Activated T-cell treated with anti-CD3 and anti-CD28 coated beads, Interleukin-2, amount 50 U/mL, for 72 hours (primary cell): ENCODE data around the gene DENND1A. TPM values are rescaled to one million over a fixed set of nuclear protein-coding genes. Genes with fewer than 3 reads are reported as not detected.

Experiments
- ATAC-seq, 2 donors: fragments of 150-1000 bp; cut with Tn5 transposase; replicated peaks in 1 of 2; 2 replicates each; pipeline ENCODE4 v1.10.0; 2021; ENCODE audit warnings: moderate library complexity in 2 of 2, mild to moderate bottlenecking in 1 of 2
- DNase-seq, 2 donors: peaks; one replicate each; pipeline ENCODE4 v3.0.0; 2021 to 2022; ENCODE audit warnings: mixed read lengths in 1 of 2
- H3K27ac Mint-ChIP-seq: one replicate; pipeline ENCODE4 v1.8.0; 2022; ENCODE audit warnings: mild to moderate bottlenecking, moderate library complexity, mixed read lengths
- H3K27me3 Mint-ChIP-seq: one replicate; pipeline ENCODE4 v1.8.0; 2022; ENCODE audit warnings: low read depth, mixed read lengths
- H3K36me3 Mint-ChIP-seq, 2 donors: one replicate each; pipeline ENCODE4 v1.8.0; 2022; ENCODE audit warnings: mixed read lengths in 2 of 2, mild to moderate bottlenecking in 1 of 2; ENCODE audit not compliant: insufficient read depth in 2 of 2
- H3K4me1 Mint-ChIP-seq: one replicate; pipeline ENCODE4 v1.8.0; 2022; ENCODE audit warnings: low read depth, mixed read lengths
- H3K4me3 Mint-ChIP-seq, 2 donors: one replicate each; pipeline ENCODE4 v1.8.0; 2022; ENCODE audit warnings: mild to moderate bottlenecking in 2 of 2, mixed read lengths in 2 of 2, moderate library complexity in 2 of 2
- H3K9me3 Mint-ChIP-seq, 2 donors: one replicate each; pipeline ENCODE4 v1.8.0; 2022; ENCODE audit warnings: mixed read lengths in 2 of 2
- total RNA-seq, 2 donors: library from RNA; stranded (reverse); gene quantifications; one replicate each; pipeline ENCODE4 v1.2.3, GENCODE V29; 2022

The DENND1A gene
- total RNA-seq, 2 donors from 2014 or later = 18.3 to 18.5 TPM

- Mint-ChIP-seq H3K36me3 (peaks cover 9 to 13% of the 10 kb centered on the region in 2 donors), H3K9me3 (peaks cover 12 to 13% of the 10 kb centered on the region in 2 donors), H3K27me3 (no peaks in the 10 kb centered on the region), H3K27ac (no peak overlapping the region), H3K4me1 (no peaks in the 10 kb centered on the region), H3K4me3 (no peak overlapping the region)
- ATAC-seq (no peak), DNase-seq (no peak)
Measured at GRCh38 chr9:123725389-123725788, 204.5 kb downstream of the DENND1A start.

DNA sequence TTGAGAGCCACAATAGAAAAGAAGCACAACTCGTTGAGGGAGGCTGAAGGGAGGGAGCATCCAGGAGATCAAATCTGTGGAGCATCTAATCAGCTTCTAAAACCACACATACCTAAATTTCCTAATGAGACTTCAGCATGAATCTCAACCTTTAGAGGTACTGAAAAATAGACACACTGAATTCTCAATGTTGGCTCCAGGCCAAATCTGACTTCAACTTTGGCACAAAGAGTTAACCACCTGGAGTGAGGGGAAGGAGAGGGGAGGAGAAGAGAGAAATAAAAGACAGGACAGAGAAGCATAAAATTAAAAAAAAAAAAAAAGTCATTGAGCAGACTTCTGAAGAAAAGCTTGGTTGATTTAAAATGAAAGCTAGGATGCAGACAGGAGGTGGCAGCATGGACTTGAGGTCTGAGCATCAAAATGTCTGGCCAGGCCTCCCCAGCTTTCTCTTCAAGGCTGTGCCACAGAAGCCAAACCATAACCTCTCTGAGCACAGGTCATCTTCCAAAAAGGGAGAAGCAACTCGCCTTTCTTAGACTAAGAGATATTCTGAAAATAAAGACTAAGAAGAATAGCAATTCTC, 205.6 kb downstream of the DENND1A start:
- Mint-ChIP-seq H3K27me3 (no peaks in the 10 kb centered on the region), H3K36me3 (peaks cover 9 to 15% of the 10 kb centered on the region in 2 donors), H3K27ac (no peak overlapping the region), H3K4me3 (no peak overlapping the region), H3K9me3 (peaks cover 12 to 13% of the 10 kb centered on the region in 2 donors), H3K4me1 (no peaks in the 10 kb centered on the region)
- ATAC-seq = no peak
- no peak for DNase-seq

- no peak overlapping the region for H3K27ac Mint-ChIP-seq
- H3K9me3 Mint-ChIP-seq = peaks cover 9 to 12% of the 10 kb centered on the region in 2 donors
- no peaks in the 10 kb centered on the region for H3K4me1 Mint-ChIP-seq
- H3K27me3 Mint-ChIP-seq = no peaks in the 10 kb centered on the region
- H3K4me3 Mint-ChIP-seq = no peak overlapping the region
- ATAC-seq (no peak), DNase-seq (no peak)
- peaks cover 9 to 20% of the 10 kb centered on the region in 2 donors for H3K36me3 Mint-ChIP-seq
Measured at GRCh38 chr9:123723135-123723875, 206.6 kb downstream of the DENND1A start.

DNA sequence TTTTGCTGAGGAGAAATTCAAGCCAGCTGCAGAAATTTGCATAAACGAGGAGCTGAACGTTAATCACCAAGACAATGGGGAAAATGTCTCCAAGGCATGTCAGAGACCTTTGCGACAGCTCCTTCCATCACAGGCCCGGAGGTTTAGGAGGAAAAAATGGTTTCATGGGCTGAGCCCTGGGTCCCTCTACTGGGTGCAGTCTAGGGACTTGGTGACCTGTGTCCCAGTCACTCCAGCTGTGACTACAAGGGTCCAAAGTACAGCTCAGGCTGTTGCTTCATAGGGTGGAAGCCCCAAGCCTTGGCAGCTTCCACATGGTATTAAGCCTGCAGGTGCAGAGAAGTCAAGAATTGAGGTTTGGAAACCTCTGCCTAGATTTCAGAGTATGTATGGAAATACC, 207.5 kb downstream of the DENND1A start:
- Mint-ChIP-seq H3K4me1 (no peaks in the 10 kb centered on the region), H3K9me3 (peaks cover 9 to 12% of the 10 kb centered on the region in 2 donors), H3K36me3 (peaks cover 9 to 20% of the 10 kb centered on the region in 2 donors), H3K4me3 (no peak overlapping the region), H3K27ac (no peak overlapping the region), H3K27me3 (no peaks in the 10 kb centered on the region)
- ATAC-seq (no peak), DNase-seq (no peak)

DNA sequence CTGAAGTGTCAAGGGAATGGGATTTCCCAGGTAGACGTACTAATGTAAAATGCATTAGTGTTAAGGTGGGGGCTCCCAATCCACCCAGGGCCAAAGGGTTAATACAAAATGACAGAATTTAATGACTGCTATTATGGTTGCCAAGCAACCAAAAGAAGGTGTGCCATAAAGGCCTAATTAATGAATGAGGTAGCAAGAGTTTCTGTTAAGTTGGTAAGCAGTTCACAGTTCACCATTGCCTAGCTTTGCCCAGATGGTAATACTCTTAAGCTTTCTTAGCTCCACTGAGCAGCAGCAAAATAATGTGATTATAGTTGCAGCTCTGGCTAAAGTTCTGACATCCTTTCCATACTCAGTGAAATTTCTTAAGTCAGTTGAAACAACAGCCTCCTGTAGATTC, 211.7 kb downstream of the DENND1A start:
- Mint-ChIP-seq H3K9me3 (peaks cover 7 to 9% of the 10 kb centered on the region in 2 donors), H3K36me3 (peaks cover 5 to 17% of the 10 kb centered on the region in 2 donors), H3K4me3 (no peak overlapping the region), H3K4me1 (no peaks in the 10 kb centered on the region), H3K27ac (no peak overlapping the region), H3K27me3 (no peaks in the 10 kb centered on the region)
- ATAC-seq = no peak
- no peak for DNase-seq

GRCh38 chr9:123717581-123718175, 212.2 kb downstream of the DENND1A start:
- H3K9me3 Mint-ChIP-seq = peaks cover 7 to 9% of the 10 kb centered on the region in 2 donors
- H3K36me3 Mint-ChIP-seq = peaks cover 5 to 17% of the 10 kb centered on the region in 2 donors
- no peaks in the 10 kb centered on the region for H3K4me1 Mint-ChIP-seq
- H3K27me3 Mint-ChIP-seq = no peaks in the 10 kb centered on the region
- DNase-seq (no peak), ATAC-seq (no peak)
- no peak overlapping the region for H3K27ac Mint-ChIP-seq
- no peak overlapping the region for H3K4me3 Mint-ChIP-seq

GRCh38 chr9:123716339-123716945, 213.5 kb downstream of the DENND1A start:
- DNase-seq = no peak
- Mint-ChIP-seq H3K27ac (no peak overlapping the region), H3K9me3 (peaks cover 5 to 7% of the 10 kb centered on the region in 2 donors), H3K27me3 (no peaks in the 10 kb centered on the region), H3K4me1 (no peaks in the 10 kb centered on the region), H3K4me3 (no peak overlapping the region), H3K36me3 (peaks cover 0 to 11% of the 10 kb centered on the region in 2 donors)
- ATAC-seq = no peak

- no peak overlapping the region for H3K27ac Mint-ChIP-seq
- ATAC-seq = no peak
- peaks cover 0 to 7% of the 10 kb centered on the region in 2 donors for H3K36me3 Mint-ChIP-seq
- no peak for DNase-seq
- no peaks in the 10 kb centered on the region for H3K27me3 Mint-ChIP-seq
- no peaks in the 10 kb centered on the region for H3K4me1 Mint-ChIP-seq
- H3K9me3 Mint-ChIP-seq = peaks cover 1 to 2% of the 10 kb centered on the region in 2 donors
- H3K4me3 Mint-ChIP-seq = no peak overlapping the region
Measured at GRCh38 chr9:123715258-123715657, 214.7 kb downstream of the DENND1A start.

- Mint-ChIP-seq H3K9me3 (peaks cover 1 to 2% of the 10 kb centered on the region in 2 donors), H3K4me1 (no peaks in the 10 kb centered on the region), H3K36me3 (no peaks in the 10 kb centered on the region), H3K27ac (no peak overlapping the region), H3K4me3 (no peak overlapping the region), H3K27me3 (no peaks in the 10 kb centered on the region)
- DNase-seq = no peak
- no peak for ATAC-seq
Measured at GRCh38 chr9:123713282-123713681, 216.6 kb downstream of the DENND1A start.

- no peak for ATAC-seq
- no peaks in the 10 kb centered on the region for H3K36me3 Mint-ChIP-seq
- no peak overlapping the region for H3K4me3 Mint-ChIP-seq
Measured at GRCh38 chr9:123712399-123712798, 217.5 kb downstream of the DENND1A start.

GRCh38 chr9:123710299-123710698, 219.6 kb downstream of the DENND1A start:
- Mint-ChIP-seq H3K4me3 (no peak overlapping the region), H3K9me3 (peaks cover 7 to 9% of the 10 kb centered on the region in 2 donors), H3K36me3 (peaks cover 6 to 10% of the 10 kb centered on the region in 2 donors), H3K27ac (no peak overlapping the region), H3K27me3 (no peaks in the 10 kb centered on the region), H3K4me1 (no peaks in the 10 kb centered on the region)
- ATAC-seq (no peak), DNase-seq (no peak)

More at GRCh38 chr9:123712399-123712798, 217.5 kb downstream of the DENND1A start:
- Mint-ChIP-seq H3K9me3 (peaks cover 4 to 5% of the 10 kb centered on the region in 2 donors), H3K27ac (no peak overlapping the region), H3K27me3 (no peaks in the 10 kb centered on the region), H3K4me1 (no peaks in the 10 kb centered on the region)
- DNase-seq = no peak

GRCh38 chr9:123702483-123702882, 227.4 kb downstream of the DENND1A start:
- Mint-ChIP-seq H3K9me3 (peaks cover 12 to 14% of the 10 kb centered on the region in 2 donors), H3K4me1 (no peaks in the 10 kb centered on the region), H3K27me3 (no peaks in the 10 kb centered on the region), H3K4me3 (no peak overlapping the region), H3K36me3 (peaks cover 13 to 32% of the 10 kb centered on the region in 2 donors), H3K27ac (no peak overlapping the region)
- DNase-seq (no peak), ATAC-seq (no peak)

DNA sequence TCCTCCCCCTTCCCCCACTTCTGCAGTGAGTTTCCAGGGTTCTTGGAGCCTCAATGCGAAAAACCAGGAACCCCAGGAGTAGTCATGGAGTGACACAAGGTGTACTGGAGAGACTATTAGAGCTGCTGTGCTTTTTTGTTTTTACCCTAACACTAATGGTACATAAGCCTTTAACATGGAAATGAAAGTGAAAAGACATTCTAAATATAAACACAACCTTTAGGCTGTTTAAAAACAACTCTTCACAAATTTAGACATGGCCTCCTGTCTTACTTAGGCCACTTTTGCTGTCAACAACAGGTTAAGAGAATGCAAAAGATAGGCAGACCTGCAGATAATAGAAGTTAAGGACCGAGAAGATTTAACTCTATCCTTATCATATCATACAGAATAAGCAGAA, 232.2 kb downstream of the DENND1A start:
- Mint-ChIP-seq H3K27ac (no peak overlapping the region), H3K9me3 (peaks cover 5 to 6% of the 10 kb centered on the region in 2 donors), H3K27me3 (no peaks in the 10 kb centered on the region), H3K36me3 (peaks cover 5 to 8% of the 10 kb centered on the region in 2 donors), H3K4me1 (no peaks in the 10 kb centered on the region), H3K4me3 (no peak overlapping the region)
- ATAC-seq = no peak
- DNase-seq = no peak
